ENCODE data around the gene DPP9.

DNA sequence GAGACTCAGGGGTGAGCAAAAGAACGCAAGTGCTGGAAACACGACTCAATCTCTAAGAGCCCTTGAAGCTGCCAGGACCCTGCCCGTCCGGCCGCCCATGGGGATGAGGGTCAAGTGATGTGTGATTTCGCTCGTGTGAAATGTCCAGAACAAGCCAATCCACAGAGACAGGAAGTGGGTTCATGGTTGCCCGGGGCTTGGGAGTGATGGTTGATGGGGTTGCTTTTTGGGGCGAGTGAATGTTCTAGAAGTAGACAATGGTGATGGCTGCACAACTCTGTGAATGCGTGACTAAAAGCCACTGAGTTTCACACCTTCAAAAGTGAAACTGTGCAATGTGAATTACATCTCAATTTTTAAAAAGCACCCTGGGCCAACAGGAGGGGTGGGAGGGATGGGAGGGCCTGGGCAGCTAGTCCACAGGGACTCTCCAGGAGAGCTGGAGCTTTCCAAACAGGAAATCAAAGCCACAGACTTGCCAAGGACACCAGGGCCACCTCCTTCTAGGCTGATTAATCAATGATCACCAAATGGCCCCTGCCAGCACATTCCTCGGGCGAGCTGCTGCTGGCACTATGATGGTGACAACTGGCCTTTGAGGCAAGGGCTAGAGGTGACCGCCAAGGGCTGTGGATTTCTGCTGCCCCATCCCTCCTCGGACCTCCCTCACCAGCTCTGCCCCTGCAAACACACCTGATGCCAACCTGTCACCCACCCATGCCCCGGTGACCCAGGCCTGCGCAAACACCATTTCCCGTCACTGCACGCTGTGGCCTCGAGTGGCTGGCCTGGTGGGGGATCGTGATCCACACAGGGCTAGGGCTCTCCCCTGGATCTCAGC is 14.0 kb downstream of the DPP9 start:
- TF ChIP-seq FOXM1 (IDR thresholded peaks at IDR 0.05; ENCODE audit: borderline replicate concordance) (no peak), FOXA1 (IDR thresholded peaks at IDR 0.05) (no peak), ARNT (IDR thresholded peaks at IDR 0.05) (no peak), SP1 (IDR thresholded peaks at IDR 0.05) (no peak), NFRKB (IDR thresholded peaks at IDR 0.05) (no peak)

All from HEK293T (cell line).